ENCODE results near the gene INAFM2. TPM values are rescaled to one million over a fixed set of nuclear protein-coding genes. Genes with fewer than 3 reads are reported as not detected.

INAFM2 gene
- total RNA-seq, 2 experiments from 2014 or later = 3.3 to 4.4 TPM

DNA sequence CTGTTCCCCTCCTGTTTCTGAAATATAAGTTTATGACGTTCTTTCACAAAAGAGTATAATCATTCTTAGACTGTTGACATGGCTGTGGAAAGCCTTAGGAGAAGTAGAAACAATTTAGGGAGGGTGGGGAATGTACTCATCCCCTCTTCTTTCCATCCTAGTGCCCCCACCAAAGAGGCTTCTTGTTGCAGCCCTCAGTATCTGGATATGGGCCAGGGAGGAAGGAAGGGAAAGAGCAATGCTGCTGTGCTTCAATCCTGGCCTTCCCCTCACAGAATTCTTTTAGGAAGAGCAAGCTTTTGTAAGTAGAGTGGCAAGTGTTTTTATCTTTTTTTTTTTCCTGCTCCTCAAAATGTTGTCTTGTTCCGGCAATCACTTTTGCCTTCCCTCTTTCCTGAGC lies 1.7 kb downstream of the INAFM2 start:
- no peaks in the 10 kb centered on the region for H4K20me1 ChIP-seq (ENCODE audit: insufficient read depth, low read length)
- intact Hi-C loops (cut with micrococcal nuclease; ENCODE audit: unreplicated experiment) = no loop called here
- H3K9me3 ChIP-seq (ENCODE audit: low read length) = no peaks in the 10 kb centered on the region
- H3K79me2 ChIP-seq (ENCODE audit: insufficient read depth, low read depth, low read length) = no peaks in the 10 kb centered on the region
- H3K9me2 ChIP-seq (ENCODE audit: insufficient read depth, low read length) = no peaks in the 10 kb centered on the region
- no peak overlapping the region for H3K4me3 ChIP-seq (ENCODE audit: low read depth, low read length, poor library complexity, severe bottlenecking)
- no peak for DNase-seq (ENCODE audit: low spot score)
- TF ChIP-seq EZH2phosphoT487 (IDR thresholded peaks at IDR 0.05; ENCODE audit: borderline replicate concordance, low read depth, low read length) (no peak), CTCF (conservative IDR thresholded peaks at IDR 0.05; ENCODE audit: low read length) (no peak)
- CTCF ChIA-PET (ENCODE audit: unreplicated experiment) = interaction anchor here (1.0 to 1.4 kb wide), 2 partner anchors 11 to 13 kb away, joined by 4 read pairs; no protein-coding TSS in a partner anchor
- no TSS peak for BruUV-seq (replicated peaks)
- no peak overlapping the region for H3K4me2 ChIP-seq (ENCODE audit: low read length)
- no peaks in the 10 kb centered on the region for H3K36me3 ChIP-seq (ENCODE audit: insufficient read depth, low read length)
- POLR2A ChIA-PET = interaction anchor here (0.7 kb wide), 1 partner anchor 132 kb away, joined by 3 read pairs; no protein-coding TSS in a partner anchor
- no peak overlapping the region for H3K27ac ChIP-seq (ENCODE audit: low read depth, low read length, poor library complexity, severe bottlenecking)
- no peak overlapping the region for H2AFZ ChIP-seq (ENCODE audit: low read length)
- H3K4me1 ChIP-seq (ENCODE audit: insufficient read depth, low read length, poor library complexity, severe bottlenecking) = peaks cover 6% of the 10 kb centered on the region

- H3K4me1 ChIP-seq (ENCODE audit: insufficient read depth, low read length, poor library complexity, severe bottlenecking) = peaks cover 6% of the 10 kb centered on the region
- H2AFZ ChIP-seq (ENCODE audit: low read length) = no peak overlapping the region
- CTCF ChIA-PET (ENCODE audit: unreplicated experiment) = interaction anchor here (1.4 kb wide), 1 partner anchor 11 kb away, joined by 4 read pairs; no protein-coding TSS in a partner anchor
- intact Hi-C loops (cut with micrococcal nuclease; ENCODE audit: unreplicated experiment) = no loop called here
- H3K4me2 ChIP-seq (ENCODE audit: low read length) = no peak overlapping the region
- DNase-seq (ENCODE audit: low spot score) = no peak
- POLR2A ChIA-PET = no interaction called here
- H3K36me3 ChIP-seq (ENCODE audit: insufficient read depth, low read length) = no peaks in the 10 kb centered on the region
- H3K27ac ChIP-seq (ENCODE audit: low read depth, low read length, poor library complexity, severe bottlenecking) = no peak overlapping the region
- H3K79me2 ChIP-seq (ENCODE audit: insufficient read depth, low read depth, low read length) = no peaks in the 10 kb centered on the region
- no peaks in the 10 kb centered on the region for H3K9me3 ChIP-seq (ENCODE audit: low read length)
- H4K20me1 ChIP-seq (ENCODE audit: insufficient read depth, low read length) = no peaks in the 10 kb centered on the region
- no peaks in the 10 kb centered on the region for H3K9me2 ChIP-seq (ENCODE audit: insufficient read depth, low read length)
- BruUV-seq (replicated peaks) = no TSS peak
- no peak for TF ChIP-seq EZH2phosphoT487 (IDR thresholded peaks at IDR 0.05; ENCODE audit: borderline replicate concordance, low read depth, low read length)
- no peak for TF ChIP-seq CTCF (conservative IDR thresholded peaks at IDR 0.05; ENCODE audit: low read length)
- no peak overlapping the region for H3K4me3 ChIP-seq (ENCODE audit: low read depth, low read length, poor library complexity, severe bottlenecking)
Measured at GRCh38 chr15:40325700-40326099, 2.2 kb downstream of the INAFM2 start.

DNA sequence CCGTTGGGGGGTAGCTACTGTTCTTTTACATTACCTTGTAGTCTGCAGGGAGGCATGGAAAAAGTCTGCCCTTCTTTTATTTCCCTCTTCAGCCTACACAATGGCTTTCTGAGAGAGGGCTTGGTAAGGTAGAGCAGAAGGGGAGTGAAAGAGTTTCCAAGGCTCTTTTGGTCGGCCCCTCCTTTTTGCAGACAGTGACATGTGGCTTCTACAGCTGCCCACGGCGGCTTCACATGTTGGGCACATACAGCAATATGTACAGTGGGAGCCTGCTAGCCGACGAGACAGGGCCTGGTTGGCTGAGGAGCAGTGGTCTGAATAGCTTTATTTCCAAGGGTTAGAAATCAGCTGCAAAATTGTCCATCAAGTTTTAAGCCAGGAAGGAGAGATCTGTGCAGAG lies 4.0 kb downstream of the INAFM2 start:
- Histone ChIP-seq H3K4me2 (ENCODE audit: low read length) (no peak overlapping the region), H3K9me3 (ENCODE audit: low read length) (no peaks in the 10 kb centered on the region), H3K4me3 (ENCODE audit: low read depth, low read length, poor library complexity, severe bottlenecking) (no peak overlapping the region), H3K4me1 (ENCODE audit: insufficient read depth, low read length, poor library complexity, severe bottlenecking) (peaks cover 6% of the 10 kb centered on the region), H3K27ac (ENCODE audit: low read depth, low read length, poor library complexity, severe bottlenecking) (no peak overlapping the region), H3K79me2 (ENCODE audit: insufficient read depth, low read depth, low read length) (no peaks in the 10 kb centered on the region), H4K20me1 (ENCODE audit: insufficient read depth, low read length) (no peaks in the 10 kb centered on the region), H3K9me2 (ENCODE audit: insufficient read depth, low read length) (no peaks in the 10 kb centered on the region), H2AFZ (ENCODE audit: low read length) (no peak overlapping the region), H3K36me3 (ENCODE audit: insufficient read depth, low read length) (no peaks in the 10 kb centered on the region)
- DNase-seq (ENCODE audit: low spot score) = no peak
- intact Hi-C loops (cut with micrococcal nuclease; ENCODE audit: unreplicated experiment) = no loop called here
- ChIA-PET POLR2A (interaction anchor here (1.0 to 1.3 kb wide), 2 partner anchors 10 to 12 kb away, joined by 3 to 4 read pairs; no protein-coding TSS in a partner anchor), CTCF (ENCODE audit: unreplicated experiment) (interaction anchor here (0.9 kb wide), 1 partner anchor 10 kb away, joined by 4 read pairs; no protein-coding TSS in a partner anchor)
- no peak for TF ChIP-seq CTCF (conservative IDR thresholded peaks at IDR 0.05; ENCODE audit: low read length)
- no peak for TF ChIP-seq EZH2phosphoT487 (IDR thresholded peaks at IDR 0.05; ENCODE audit: borderline replicate concordance, low read depth, low read length)
- BruUV-seq (replicated peaks) = no TSS peak

Measured in OCI-LY7 (cell line).